ENCODE results near the gene DDRGK1.

DNA sequence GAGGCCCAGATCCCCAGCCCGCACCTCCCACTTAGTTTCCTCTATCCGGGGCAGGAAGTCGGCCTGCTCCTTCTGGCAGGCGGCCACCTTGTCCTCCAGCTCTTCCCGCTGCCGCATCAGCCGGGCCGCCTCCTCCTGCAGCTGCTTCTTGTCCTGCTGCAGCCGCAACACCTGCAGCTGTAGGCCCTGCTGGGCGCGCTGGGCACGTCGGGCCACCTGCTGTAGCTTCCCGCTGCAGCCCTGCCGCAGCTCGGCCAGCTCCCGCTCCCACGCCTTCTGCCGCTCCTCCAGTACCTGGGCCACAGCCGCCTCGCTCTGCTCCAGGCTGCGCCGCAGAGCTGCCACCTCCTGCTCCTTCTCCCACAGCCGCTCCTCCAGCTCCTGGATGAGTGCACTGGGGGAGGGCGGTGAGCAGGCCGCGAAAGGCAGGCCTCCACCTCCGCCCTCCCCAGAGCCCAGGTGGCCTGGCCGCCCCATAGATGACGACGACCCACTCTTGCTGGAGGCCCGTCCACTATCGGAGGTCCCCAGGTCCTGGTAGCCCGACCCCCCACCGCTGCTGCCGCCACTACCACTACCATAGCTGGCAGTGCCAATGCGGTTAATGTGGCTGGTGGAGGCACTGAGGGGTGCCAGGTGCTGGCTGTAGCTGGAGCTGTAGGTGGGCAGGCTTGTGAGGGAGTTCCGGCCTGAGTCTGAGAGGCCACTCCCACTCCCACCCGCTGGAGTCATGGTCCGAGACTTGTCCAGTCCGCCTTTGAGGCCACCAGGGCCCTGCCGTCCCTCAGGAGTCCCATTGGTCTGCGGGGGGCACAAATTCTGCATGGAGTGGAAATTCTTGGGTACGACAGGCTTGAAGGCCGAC is 38.8 kb downstream of the DDRGK1 start:
- TF ChIP-seq GATA2 (IDR thresholded peaks at IDR 0.05; ENCODE audit: low read depth, low read length) (no peak), GATA3 (IDR thresholded peaks at IDR 0.05; ENCODE audit: low read depth, low read length) (no peak)
